H9 (cell line): ENCODE data around the gene CDADC1. TPM values are rescaled to one million over a fixed set of nuclear protein-coding genes. Genes with fewer than 3 reads are reported as not detected.

Source experiments
- DNase-seq: peaks from one replicate; pipeline ENCODE4 v3.0.0-alpha.2; 2017
- H2AFZ ChIP-seq: one replicate; pipeline ENCODE4 v1.6.1; 2013; ENCODE audit warnings: mild to moderate bottlenecking, low read length, control low read depth, moderate library complexity
- H2AK5ac ChIP-seq: 2 replicates; pipeline ENCODE4 v1.6.1; 2013; ENCODE audit warnings: low read length, control low read depth, mixed read lengths; ENCODE audit not compliant: insufficient read length
- H2BK120ac ChIP-seq: one replicate; pipeline ENCODE4 v1.6.1; 2013; ENCODE audit warnings: low read depth, mild to moderate bottlenecking, low read length, control low read depth, inconsistent platforms; ENCODE audit not compliant: poor library complexity, severe bottlenecking
- H2BK12ac ChIP-seq: 2 replicates; pipeline ENCODE4 v1.6.1; 2013; ENCODE audit warnings: low read length, control low read depth, mixed read lengths, low read depth; ENCODE audit not compliant: insufficient read length
- H2BK15ac ChIP-seq: 2 replicates; pipeline ENCODE4 v1.6.1; 2013; ENCODE audit warnings: low read depth, low read length, control low read depth
- H2BK20ac ChIP-seq: one replicate; pipeline ENCODE4 v1.6.1; 2013; ENCODE audit warnings: low read depth, mild to moderate bottlenecking, low read length, control low read depth, inconsistent platforms; ENCODE audit not compliant: poor library complexity, severe bottlenecking
- H2BK5ac ChIP-seq: 2 replicates; pipeline ENCODE4 v1.6.1; 2013; ENCODE audit warnings: low read length, control low read depth, mixed read lengths; ENCODE audit not compliant: insufficient read length
- H3K14ac ChIP-seq: 2 replicates; pipeline ENCODE4 v1.6.1; 2013; ENCODE audit warnings: low read length, control low read depth; ENCODE audit not compliant: insufficient read depth
- H3K18ac ChIP-seq: 2 replicates; pipeline ENCODE4 v1.6.1; 2013; ENCODE audit warnings: low read depth, mild to moderate bottlenecking, mixed read lengths, low read length, control low read depth; ENCODE audit not compliant: insufficient read length
- H3K23ac ChIP-seq: 2 replicates; pipeline ENCODE4 v1.6.1; 2013; ENCODE audit warnings: low read length, control low read depth, mixed read lengths, low read depth; ENCODE audit not compliant: insufficient read length
- H3K23me2 ChIP-seq: 2 replicates; pipeline ENCODE4 v1.6.1; 2013; ENCODE audit warnings: low read depth, mild to moderate bottlenecking, mixed read lengths, low read length, control low read depth; ENCODE audit not compliant: insufficient read length, poor library complexity, severe bottlenecking
- H3K27ac ChIP-seq: 2 replicates; pipeline ENCODE4 v1.5.1; 2013; ENCODE audit warnings: low read length, control low read depth, mixed read lengths, low read depth; ENCODE audit not compliant: insufficient read length
- H3K27me3 ChIP-seq: 2 replicates; pipeline ENCODE4 v1.6.1; 2013; ENCODE audit warnings: low read length, control low read depth, inconsistent platforms; ENCODE audit not compliant: insufficient read depth
- H3K4ac ChIP-seq: 2 replicates; pipeline ENCODE4 v1.6.1; 2013; ENCODE audit warnings: low read depth, mild to moderate bottlenecking, control low read depth, inconsistent platforms, low read length, moderate library complexity
- H3K4me1 ChIP-seq: 2 replicates; pipeline ENCODE4 v1.6.1; 2013; ENCODE audit warnings: low read length, control low read depth, inconsistent platforms; ENCODE audit not compliant: insufficient read depth
- H3K4me2 ChIP-seq: 2 replicates; pipeline ENCODE4 v1.6.1; 2013; ENCODE audit warnings: low read length, control low read depth, mixed read lengths; ENCODE audit not compliant: insufficient read length, insufficient read depth
- H3K56ac ChIP-seq: 2 replicates; pipeline ENCODE4 v1.6.1; 2013; ENCODE audit warnings: low read depth, mild to moderate bottlenecking, mixed read lengths, low read length, control low read depth; ENCODE audit not compliant: insufficient read length
- H3K79me1 ChIP-seq: 2 replicates; pipeline ENCODE4 v1.6.1; 2013; ENCODE audit warnings: low read depth, mild to moderate bottlenecking, moderate library complexity, low read length, control low read depth, inconsistent platforms; ENCODE audit not compliant: insufficient read depth, poor library complexity, severe bottlenecking
- H3K79me2 ChIP-seq: 2 replicates; pipeline ENCODE4 v1.6.1; 2013; ENCODE audit warnings: low read length, control low read depth, inconsistent platforms; ENCODE audit not compliant: insufficient read depth
- H3K9ac ChIP-seq: 2 replicates; pipeline ENCODE4 v1.6.1; 2013; ENCODE audit warnings: low read length, control low read depth, mixed read lengths; ENCODE audit not compliant: insufficient read length; ENCODE audit errors: extremely low read depth
- H3K9me3 ChIP-seq: one replicate; pipeline ENCODE4 v1.6.1; 2013; ENCODE audit warnings: low read depth, low read length, inconsistent platforms; ENCODE audit not compliant: control insufficient read depth
- H3T11ph ChIP-seq: one replicate; pipeline ENCODE4 v1.6.1; 2013; ENCODE audit warnings: mild to moderate bottlenecking, low read length, control low read depth, inconsistent platforms
- H4K20me1 ChIP-seq: one replicate; pipeline ENCODE4 v1.6.1; 2013; ENCODE audit not compliant: control insufficient read depth, insufficient read length, insufficient read depth
- H4K5ac ChIP-seq: 2 replicates; pipeline ENCODE4 v1.6.1; 2013; ENCODE audit warnings: low read depth, mild to moderate bottlenecking, mixed read lengths, low read length, control low read depth; ENCODE audit not compliant: insufficient read length
- H4K8ac ChIP-seq: replicated peaks from 2 replicates; pipeline ENCODE4 v1.6.1; 2013; ENCODE audit warnings: low read length, control low read depth, mixed read lengths, low read depth; ENCODE audit not compliant: insufficient read length
- H4K91ac ChIP-seq: 2 replicates; pipeline ENCODE4 v1.6.1; 2013; ENCODE audit warnings: low read depth, mild to moderate bottlenecking, moderate library complexity, mixed read lengths, low read length, control low read depth; ENCODE audit not compliant: insufficient read length
- H3K27ac Mint-ChIP-seq, 3 experiments: 2 replicates in 2 of 3; 3 replicates in 1 of 3; pipeline ENCODE4 v1.8.0; 2020 to 2021; ENCODE audit warnings: mixed read lengths in 3 of 3, mild to moderate bottlenecking in 1 of 3, moderate library complexity in 1 of 3
- H3K27me3 Mint-ChIP-seq: 2 replicates; pipeline ENCODE4 v1.8.0; 2021; ENCODE audit warnings: low read depth, mild to moderate bottlenecking, moderate library complexity, mixed read lengths
- H3K36me3 Mint-ChIP-seq, 3 experiments: 2 replicates in 2 of 3; 3 replicates in 1 of 3; pipeline ENCODE4 v1.8.0; 2020 to 2021; ENCODE audit warnings: low read depth in 3 of 3, mixed read lengths in 3 of 3; ENCODE audit not compliant: insufficient read depth in 1 of 3
- H3K4me1 Mint-ChIP-seq, 2 experiments: 2 replicates each; pipeline ENCODE4 v1.8.0; 2020; ENCODE audit warnings: mixed read lengths in 2 of 2
- H3K4me3 Mint-ChIP-seq, 2 experiments: 2 replicates in 1 of 2; 3 replicates in 1 of 2; pipeline ENCODE4 v1.8.0; 2020 to 2021; ENCODE audit warnings: mild to moderate bottlenecking in 2 of 2, mixed read lengths in 2 of 2, moderate library complexity in 1 of 2
- H3K9me3 Mint-ChIP-seq, 2 experiments: 2 replicates in 1 of 2; 3 replicates in 1 of 2; pipeline ENCODE4 v1.8.0; 2020; ENCODE audit warnings: mild to moderate bottlenecking in 2 of 2, mixed read lengths in 2 of 2, moderate library complexity in 1 of 2
- CTCF ChIP-seq: fragments of 200-600 bp; sonication (generic); conservative IDR thresholded peaks from 3 replicates; pipeline ENCODE4 v1.8.0; 2021; ENCODE audit warnings: antibody characterized with exemption, mild to moderate bottlenecking
- WGBS: extraction: QIAGEN DNeasy Blood & Tissue Kit; methylation state at CpG from one replicate; pipeline ENCODE4 v1.1.7; 2013; ENCODE audit warnings: missing lambda C conversion rate, low lambda C conversion rate, mixed read lengths; ENCODE audit not compliant: insufficient read length; ENCODE audit errors: extremely low coverage; 5-methylcytosine and 5-hydroxymethylcytosine counted together
- total RNA-seq: library from RNA; stranded (reverse); gene quantifications from 2 replicates; pipeline ENCODE4 v1.2.1, GENCODE V29; 2021

The CDADC1 gene
- total RNA-seq, 1 experiment from 2014 or later = 4.9 TPM

DNA sequence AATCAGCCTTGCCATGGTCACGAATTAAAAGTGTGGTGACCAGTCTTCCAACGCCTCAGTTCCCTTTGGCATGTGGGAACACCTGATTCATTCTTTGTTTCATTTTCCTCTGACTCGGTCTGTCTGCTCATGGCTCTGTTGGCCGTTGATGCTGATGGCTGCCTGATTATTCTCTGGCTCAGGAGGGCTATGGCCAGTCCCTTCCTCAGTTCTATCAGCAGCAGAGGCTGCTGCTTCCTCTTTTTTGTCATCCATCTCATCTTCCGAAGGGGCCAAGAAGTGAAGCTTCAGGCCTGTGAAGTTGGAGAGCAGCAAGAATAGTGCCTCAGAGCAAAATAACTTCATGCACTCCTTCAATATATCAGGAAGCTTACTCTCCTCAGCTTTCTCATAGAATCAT is 37.1 kb upstream of the CDADC1 start:
- Histone ChIP-seq H3K14ac (no peak overlapping the region), H2BK120ac (no peak overlapping the region), H3K4ac (no peak overlapping the region), H3K23ac (no peak overlapping the region), H3K18ac (no peak overlapping the region), H2AK5ac (no peak overlapping the region), H2BK12ac (no peak overlapping the region), H3K79me1 (no peaks in the 10 kb centered on the region), H3K27ac (no peak overlapping the region), H3K9me3 (no peaks in the 10 kb centered on the region), H3K9ac (no peak overlapping the region), H2BK15ac (no peak overlapping the region), H3K23me2 (no peaks in the 10 kb centered on the region), H3K4me1 (no peaks in the 10 kb centered on the region), H2AFZ (no peak overlapping the region), H3K56ac (no peak overlapping the region), H4K8ac (no peak overlapping the region), H3K79me2 (no peaks in the 10 kb centered on the region), H3K27me3 (no peaks in the 10 kb centered on the region), H4K91ac (no peak overlapping the region), H3K4me2 (no peak overlapping the region), H3T11ph (no peak overlapping the region), H4K5ac (no peak overlapping the region), H2BK20ac (no peak overlapping the region), H4K20me1 (no peaks in the 10 kb centered on the region), H2BK5ac (no peak overlapping the region)
- H3K4me1 Mint-ChIP-seq = peaks cover 12% of the 10 kb centered on the region in 2 experiments
- no peak overlapping the region for H3K4me3 Mint-ChIP-seq
- TF ChIP-seq CTCF = no peak
- H3K27ac Mint-ChIP-seq = no peak overlapping the region; a peak in 1 of 7 replicates
- H3K27me3 Mint-ChIP-seq = peaks cover 6% of the 10 kb centered on the region
- no peaks in the 10 kb centered on the region for H3K9me3 Mint-ChIP-seq
- no CpG with 5 or more reads among the region's 5 CpGs for WGBS
- no peak for DNase-seq
- peaks cover 4 to 45% (median 9%) of the 10 kb centered on the region in 3 experiments; a peak in 5 of 7 replicates for H3K36me3 Mint-ChIP-seq
